HG03097 (cell line): ENCODE data around the gene MUC5AC.

ENCODE experiments used
- ATAC-seq: cut with Tn5 transposase; IDR thresholded peaks from one replicate; pipeline ENCODE4 v1.9.1; 2021; ENCODE audit not compliant: unreplicated experiment, low FRiP score

MUC5AC gene

DNA sequence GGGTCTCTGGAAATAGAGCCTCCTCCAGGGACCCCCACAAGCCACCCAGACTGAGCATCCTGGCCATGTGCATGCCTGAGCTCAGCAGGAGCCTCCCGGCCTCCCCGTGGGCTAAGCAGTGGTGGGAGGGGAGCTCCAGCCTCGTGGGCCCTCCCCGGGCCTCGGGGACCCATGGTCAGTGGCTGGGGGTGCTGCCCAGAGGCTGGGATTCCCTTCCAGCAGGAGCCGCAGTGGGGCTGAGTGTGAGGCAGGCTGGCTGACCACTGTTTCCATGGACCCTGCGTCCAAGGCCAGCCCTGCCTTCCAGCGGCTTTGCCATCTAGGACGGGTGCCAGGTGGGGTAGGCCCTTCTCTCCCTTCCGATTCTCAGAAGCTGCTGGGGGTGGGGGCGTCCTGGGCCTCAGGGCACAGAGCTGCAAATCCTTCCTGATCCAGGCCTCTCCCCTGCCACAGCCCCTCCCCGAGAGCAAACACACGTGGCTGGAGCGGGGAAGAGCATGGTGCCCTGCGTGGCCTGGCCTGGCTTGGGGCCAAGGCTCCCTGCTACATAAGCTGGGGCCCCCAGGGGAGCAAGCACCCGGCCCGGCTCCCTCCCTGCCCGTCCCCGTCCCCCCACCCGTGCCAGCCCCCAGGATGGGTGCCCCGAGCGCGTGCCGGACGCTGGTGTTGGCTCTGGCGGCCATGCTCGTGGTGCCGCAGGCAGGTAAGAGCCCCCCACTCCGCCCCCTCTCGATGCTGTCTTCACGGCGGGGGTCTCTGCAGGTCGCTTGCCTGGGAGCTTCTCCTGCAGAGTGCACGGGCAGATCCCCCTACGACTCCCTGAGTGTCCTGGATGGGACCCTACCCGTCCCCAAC is 65.0 kb downstream of the MUC5AC start, which contains the start of gene MUC5B:
MUC5B (plus strand) TSS at position 576 of the 855 bp plus-strand sequence; CDS start at position 634, 58 bp downstream.
- no peak for ATAC-seq

DNA sequence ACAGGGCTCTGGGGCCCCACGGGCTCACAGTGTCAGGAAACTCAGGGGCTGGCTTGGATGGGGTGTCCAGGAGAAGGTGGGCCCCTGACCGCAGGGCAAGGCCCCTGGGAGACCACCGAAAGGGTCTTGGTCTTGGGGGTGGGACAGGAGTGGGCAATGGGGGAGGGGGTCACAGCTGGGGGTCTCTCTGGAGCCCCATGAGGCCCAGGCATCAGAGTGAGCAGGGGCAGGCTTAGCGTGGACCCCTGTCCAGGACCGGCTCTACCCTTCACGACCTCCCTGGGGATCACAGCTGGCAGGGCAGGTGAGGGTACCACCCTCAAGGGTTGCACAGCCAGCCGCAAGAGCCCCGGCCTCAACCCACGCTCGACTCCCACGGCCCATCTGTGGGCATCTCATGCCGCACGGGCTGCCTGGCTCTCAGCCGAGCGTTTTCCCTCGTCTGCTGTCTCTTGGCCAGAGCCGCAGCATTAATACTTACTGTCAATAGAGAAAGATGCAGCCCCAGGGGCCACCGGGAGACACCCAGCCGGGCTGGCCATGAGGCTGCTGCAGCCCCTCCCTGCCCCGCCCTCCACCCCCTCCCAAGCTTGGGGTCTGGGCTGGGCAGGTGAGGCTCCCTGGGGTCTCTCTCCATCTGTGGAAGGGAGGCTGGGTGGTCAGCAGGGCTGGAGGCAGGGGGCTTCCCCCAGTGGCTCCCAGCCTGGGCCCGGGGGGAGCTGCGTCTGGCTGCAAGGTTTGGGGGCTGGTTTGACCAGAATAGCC is 65.8 kb downstream of the MUC5AC start:
- no peak for ATAC-seq

DNA sequence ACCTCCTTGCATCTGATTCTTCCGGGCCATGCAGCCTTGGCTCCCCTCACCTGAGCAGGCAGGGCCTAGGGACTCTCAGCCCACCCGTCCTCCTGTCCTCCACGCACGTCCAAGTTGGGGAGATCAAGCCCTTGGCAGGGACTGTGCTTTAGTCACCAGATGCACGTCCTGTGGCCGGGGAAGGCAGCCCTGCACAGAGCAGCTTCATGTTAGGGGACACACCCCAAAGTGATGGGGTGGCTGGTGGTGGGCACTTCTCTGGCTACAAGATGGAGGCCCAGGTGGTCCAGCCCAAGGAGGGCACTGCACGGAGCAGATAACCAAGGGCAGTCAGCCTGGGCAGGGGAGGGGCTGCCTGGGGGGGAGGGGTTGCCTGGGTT is 66.3 kb downstream of the MUC5AC start:
- ATAC-seq: no peak

DNA sequence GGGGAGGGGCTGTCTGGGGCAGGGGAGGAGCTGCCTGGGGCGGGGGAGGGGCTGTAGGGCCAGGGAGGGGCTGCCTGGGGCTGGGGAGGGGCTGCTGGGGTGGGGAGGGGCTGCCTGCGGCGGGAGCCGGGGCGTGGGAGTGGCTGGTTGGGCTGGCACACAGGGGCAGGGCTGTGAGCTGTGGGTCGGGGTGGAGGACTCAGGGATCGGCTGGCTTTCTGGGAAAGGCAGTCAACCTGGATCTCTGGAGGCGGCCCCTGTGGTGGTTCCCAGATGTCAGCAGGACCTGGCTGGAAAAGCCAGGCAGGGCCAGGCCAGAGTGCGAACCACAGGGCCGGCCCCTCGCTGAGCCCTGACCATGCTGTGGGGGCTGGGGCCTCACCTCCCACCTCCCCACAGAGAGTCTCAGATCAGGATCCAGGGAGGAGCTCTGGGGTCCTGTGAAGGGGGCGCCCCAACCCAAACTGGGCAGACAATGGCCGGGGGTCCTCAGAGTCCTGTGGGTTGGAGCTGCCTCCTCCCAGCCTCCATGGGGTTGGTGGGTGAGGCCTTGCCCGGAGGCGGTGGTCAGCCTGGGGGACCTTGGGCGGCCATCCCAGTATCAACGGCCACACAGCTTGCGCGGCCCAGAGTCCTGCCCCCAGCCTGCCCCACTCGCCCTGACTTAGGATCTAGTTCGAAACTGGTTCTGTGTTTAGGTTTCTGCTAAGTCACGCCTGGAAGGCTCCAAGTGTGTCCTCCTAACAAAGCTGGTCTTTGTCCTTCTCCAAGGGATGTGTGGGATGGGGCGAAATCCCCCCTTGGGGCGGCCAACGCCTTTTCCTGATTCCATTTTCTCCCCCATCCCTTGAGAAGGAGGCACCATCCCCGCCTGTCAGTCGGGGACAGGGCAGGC is 67.0 kb downstream of the MUC5AC start:
- ATAC-seq: no peak

DNA sequence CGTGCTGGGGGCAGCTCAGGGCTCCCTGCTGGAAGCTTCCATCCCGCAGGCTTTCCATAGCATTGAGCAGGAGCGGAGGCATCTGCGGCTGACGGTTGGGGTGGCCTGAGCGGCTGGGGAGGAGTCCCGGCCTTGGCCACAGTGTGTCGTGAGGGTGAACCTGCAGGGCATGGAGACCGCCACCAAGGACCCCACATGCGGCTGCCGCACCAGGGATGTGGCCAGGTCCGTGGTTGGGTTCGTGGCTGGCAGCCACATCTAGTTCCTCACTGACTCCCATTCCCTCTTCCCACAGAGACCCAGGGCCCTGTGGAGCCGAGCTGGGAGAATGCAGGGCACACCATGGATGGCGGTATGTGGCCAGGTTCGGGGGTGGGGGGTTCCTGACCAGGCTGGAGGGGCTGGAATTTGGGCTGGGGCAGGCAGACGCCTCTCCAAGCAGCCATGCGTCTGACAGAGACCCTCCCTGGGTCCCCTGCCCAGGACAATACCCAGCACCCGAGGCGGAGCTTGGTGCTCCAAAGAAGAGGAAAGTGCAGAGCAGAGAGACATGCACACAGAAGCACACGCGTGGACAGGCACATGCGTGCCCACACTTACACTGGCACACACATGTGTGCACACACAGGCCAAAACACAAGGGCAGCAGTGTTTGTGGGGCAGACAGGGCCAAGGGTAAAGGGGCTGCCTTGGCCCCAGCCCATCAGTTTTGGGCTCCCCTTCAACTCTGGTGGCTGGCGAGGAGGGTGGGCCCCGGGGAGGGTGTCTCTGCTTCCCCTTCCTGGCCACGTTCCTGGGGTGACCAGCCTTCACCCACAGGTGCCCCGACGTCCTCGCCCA is 67.9 kb downstream of the MUC5AC start:
- no peak for ATAC-seq

DNA sequence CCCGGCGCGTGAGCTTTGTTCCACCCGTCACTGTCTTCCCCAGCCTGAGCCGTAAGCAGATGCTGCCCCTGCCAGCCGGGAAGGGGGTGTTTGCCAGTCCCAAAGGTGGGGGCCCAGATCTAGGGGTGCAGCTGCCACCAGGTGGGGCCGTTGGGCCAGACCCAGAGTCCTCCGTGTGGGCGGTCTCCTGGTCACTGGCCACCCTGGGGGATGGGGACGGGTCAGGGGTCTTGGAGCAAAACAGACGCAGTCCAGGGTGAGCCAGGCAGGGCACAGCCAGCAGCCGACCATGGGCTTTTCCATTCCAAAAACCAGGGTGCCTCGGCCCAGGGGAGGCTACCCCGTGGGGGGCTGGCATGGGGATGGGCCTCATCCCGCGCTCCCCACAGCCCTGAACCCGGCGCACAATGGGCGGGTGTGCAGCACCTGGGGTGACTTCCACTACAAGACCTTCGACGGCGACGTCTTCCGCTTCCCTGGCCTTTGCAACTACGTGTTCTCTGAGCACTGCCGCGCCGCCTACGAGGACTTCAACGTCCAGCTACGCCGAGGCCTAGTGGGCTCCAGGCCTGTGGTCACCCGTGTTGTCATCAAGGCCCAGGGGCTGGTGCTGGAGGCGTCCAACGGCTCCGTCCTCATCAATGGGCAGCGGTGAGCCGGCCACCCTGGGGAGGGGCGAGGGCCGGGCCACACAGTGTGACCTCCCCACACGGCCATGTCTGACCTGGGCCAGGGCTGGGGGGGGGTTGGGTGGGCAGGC is 68.7 kb downstream of the MUC5AC start:
- ATAC-seq: no peak

DNA sequence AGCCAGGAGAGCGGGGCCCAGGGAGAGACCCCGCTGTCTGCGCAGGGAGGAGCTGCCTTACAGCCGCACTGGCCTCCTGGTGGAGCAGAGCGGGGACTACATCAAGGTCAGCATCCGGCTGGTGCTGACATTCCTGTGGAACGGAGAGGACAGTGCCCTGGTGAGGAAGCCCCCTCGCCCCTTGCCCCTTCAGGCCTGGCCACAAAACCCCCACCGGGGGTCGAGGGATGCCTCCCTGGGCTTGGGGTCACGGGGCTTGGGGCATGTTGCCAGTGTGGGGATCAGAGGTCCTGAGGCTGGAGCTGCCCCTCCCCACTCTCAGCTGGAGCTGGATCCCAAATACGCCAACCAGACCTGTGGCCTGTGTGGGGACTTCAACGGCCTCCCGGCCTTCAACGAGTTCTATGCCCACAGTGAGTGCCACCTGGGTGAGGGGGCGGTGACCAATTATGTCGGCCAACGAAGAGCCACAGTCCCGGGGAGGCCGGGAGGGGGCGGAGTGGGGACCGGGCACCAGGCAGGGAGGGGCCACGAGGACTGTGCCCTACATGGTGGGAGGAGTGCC is 69.3 kb downstream of the MUC5AC start:
- ATAC-seq: no peak

DNA sequence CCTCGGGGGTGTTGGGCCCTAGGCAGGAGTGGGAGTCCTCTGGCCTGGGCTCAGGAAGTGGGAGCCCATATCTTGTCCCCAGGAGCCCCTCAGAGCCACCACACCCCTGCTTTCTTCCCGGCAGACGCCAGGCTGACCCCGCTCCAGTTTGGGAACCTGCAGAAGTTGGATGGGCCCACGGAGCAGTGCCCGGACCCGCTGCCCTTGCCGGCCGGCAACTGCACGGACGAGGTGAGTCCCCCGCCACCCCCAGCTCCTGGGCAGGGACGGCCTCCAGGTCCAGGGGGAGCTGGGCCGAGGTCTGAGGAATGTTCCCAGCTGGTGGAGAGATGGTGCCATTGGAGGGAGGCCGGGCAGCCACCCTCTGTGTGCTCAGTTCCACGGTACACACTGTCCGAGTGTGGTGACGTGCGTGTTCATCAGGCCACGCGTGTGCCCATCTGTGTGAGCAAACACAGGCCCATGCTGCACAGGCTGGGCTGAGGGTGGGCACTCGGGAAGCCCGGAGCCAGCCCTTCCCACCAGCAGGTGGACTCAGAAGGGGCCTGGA is 69.9 kb downstream of the MUC5AC start:
- ATAC-seq: no peak

DNA sequence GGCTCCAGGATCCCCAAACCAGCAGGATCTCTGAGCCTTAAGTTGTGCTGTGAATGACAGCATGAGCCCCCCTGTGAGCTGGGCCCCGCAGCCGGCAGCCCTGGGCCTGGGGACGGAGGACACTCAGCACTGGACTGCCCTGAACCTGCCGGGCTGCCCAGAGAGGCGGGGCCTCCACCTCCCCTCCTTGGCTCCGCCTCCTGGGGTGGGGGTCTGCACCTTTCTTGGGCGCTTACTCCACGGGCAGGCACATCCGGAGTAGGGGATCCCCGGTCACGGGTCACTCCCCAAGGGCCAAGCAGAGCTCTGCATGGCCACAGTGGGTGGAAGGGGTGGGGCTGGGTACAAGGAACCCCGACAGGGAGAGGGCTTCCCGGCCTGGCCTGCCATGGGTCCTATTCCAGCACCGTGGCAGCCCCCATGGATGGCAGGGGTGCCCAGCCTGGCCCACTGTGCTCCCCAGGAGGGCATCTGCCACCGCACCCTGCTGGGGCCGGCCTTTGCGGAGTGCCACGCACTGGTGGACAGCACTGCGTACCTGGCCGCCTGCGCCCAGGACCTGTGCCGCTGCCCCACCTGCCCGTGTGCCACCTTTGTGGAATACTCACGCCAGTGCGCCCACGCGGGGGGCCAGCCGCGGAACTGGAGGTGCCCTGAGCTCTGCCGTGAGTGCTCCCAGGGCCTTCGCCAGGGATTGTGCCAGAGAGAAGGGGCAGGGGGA is 70.5 kb downstream of the MUC5AC start:
- ATAC-seq: no peak

DNA sequence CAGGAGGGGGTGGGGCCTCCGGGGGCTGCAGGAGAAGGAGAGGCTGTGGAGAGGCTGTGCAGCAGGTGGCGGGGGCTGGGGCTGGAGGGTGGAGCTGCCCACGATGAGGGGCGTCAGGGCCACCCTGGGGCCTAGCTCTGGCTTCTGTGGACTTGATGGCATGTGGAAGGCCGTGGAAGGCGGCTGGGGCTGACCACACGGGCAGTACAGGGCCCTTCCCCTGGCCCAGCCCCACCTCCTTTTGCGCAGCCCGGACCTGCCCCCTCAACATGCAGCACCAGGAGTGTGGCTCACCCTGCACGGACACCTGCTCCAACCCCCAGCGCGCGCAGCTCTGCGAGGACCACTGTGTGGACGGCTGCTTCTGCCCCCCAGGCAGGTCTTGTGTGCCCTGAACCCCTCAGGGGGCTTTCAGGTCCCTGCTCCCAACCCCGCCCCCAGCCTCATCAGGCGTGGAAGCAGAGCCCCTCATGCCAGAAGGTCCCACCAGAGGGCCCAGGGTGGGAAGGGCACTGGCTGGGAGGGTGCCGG is 71.2 kb downstream of the MUC5AC start:
- no peak for ATAC-seq

DNA sequence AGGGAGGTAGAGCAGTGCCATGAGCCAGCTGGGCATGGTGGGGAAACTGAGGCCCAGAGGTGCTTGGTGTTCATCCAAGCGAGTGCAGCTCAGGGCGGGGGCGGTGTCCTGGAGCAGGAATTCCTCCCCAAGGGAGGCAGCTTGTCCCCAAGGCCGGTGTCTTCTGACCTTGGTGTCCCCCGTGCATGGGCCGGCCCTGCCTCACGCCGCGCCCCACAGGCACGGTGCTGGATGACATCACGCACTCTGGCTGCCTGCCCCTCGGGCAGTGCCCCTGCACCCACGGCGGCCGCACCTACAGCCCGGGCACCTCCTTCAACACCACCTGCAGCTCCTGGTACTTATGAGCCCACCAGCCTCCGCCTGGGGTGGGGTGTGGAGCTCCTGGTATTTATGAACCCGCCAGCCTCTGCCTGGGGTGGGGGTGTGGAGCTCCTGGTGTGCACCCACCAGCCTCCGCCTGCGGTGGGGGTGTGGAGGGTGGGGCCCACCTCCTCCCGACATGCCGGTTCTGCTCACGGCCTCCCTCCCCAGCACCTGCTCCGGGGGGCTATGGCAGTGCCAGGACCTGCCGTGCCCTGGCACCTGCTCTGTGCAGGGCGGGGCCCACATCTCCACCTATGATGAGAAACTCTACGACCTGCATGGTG is 71.8 kb downstream of the MUC5AC start:
- no peak for ATAC-seq

DNA sequence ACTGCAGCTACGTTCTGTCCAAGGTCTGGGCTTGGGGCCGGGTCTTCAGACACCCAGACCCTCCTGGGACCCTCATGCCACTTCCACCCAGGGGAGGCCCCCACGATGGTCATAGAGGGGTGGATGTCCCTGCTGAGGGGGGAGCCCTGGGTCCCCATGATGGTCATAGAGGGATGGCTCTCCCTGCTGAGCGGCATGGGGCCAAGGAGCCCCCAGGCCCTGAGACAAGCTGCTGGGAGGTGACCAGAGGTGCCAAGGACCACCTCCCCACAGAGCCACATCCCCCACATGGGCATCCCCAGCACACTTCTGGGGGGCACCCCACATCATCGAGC is 72.3 kb downstream of the MUC5AC start:
- no peak for ATAC-seq

DNA sequence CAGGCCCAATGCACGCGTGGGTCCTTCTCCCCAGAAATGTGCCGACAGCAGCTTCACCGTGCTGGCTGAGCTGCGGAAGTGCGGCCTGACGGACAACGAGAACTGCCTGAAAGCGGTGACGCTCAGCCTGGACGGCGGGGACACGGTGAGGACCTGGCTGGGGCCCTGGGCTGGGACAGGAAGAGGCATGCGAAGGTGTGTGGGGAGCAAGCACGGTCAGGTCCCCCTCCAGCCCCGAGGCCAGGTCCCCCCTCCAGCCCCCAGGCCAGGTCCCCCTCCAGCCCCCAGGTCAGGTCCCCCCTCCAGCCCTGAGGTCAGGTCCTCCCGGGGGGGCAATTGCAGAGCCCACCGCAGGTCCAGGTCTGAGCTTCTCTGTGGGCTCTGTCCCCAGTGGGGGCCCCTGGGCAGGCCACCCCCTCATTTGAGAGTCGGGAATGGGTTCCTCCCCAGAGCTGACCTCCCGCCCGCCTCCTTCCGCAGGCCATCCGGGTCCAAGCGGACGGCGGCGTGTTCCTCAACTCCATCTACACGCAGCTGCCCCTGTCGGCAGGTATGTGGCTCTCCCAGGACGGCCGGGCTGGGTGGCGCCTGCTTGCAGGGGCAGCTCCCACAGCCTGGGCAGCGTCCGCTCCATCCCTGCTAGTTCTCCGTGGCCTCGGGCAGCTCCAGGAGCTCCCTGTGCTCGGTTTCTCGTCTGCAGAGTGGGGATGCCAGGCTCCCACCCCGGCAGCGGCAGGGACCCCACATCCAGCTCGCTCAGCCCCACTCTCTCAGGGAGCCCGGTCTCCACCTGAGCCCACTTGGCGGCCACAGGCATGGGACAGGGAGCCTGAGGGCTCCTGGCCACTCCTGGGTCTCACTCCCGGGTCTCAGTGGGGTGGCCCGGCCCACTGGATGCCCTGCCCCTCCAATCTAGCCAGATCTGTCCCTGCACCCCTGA is 73.0 kb downstream of the MUC5AC start:
- ATAC-seq: no peak

DNA sequence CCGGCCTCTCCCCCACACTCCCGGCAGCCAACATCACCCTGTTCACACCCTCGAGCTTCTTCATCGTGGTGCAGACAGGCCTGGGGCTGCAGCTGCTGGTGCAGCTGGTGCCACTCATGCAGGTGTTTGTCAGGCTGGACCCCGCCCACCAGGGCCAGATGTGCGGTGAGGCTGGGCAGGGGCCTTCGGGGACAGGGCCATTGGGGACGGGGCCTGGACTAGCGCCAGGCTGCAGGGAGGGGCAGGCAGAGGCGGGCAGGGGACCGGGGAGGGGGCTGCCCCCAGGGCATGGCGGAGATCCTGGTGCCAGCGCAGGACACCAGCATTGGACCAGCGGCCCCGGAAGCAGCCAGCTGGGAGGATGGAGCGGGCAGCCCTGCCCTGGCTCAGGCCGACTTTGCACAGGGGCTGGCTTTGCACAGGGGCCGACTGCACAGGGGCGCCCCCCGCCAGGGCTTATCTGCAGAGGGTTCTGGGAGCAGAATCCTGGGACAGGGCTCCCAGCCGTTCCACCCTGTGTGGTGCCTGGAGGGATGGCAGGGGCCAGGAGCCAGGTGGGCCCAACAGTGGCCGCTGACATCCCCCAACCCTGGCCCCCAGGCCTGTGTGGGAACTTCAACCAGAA is 73.8 kb downstream of the MUC5AC start:
- ATAC-seq: no peak

DNA sequence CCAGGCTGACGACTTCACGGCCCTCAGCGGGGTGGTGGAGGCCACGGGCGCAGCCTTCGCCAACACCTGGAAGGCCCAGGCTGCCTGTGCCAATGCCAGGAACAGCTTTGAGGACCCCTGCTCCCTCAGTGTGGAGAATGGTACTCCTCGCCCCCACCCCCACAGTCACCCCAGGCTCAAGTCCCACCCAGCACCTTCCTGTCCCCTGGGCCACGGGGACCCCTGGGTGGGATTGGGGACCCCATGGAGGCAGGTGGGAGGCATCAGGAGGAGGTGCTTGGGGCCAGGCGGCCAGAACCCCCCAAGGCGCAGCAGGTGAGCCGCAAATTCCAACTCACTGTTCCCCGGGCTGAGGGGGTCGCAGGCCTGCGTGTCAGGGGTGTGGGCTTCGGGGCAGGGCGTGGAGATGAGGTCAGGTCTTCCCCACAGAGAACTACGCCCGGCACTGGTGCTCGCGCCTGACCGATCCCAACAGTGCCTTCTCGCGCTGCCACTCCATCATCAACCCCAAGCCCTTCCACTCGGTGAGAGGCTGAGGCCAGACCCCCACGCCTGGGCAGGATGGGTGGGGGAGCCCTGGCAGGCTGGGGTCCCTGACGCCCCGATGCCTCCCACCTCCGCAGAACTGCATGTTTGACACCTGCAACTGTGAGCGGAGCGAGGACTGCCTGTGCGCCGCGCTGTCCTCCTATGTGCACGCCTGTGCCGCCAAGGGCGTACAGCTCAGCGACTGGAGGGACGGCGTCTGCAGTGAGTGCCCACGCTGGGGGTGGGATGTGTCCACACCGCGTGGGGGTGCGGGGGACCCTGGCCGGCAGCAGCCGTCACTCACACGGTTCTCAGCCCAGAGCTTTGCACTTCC is 74.5 kb downstream of the MUC5AC start:
- ATAC-seq: no peak
